HG02884 (cell line): ENCODE results near the gene CNNM4.

Experiments used
- ATAC-seq: cut with Tn5 transposase; IDR thresholded peaks from one replicate; pipeline ENCODE4 v1.9.1; 2021; ENCODE audit warnings: mild to moderate bottlenecking, moderate library complexity; ENCODE audit not compliant: unreplicated experiment

Gene CNNM4

GRCh38 chr2:96757477-96757860 is 3.2 kb upstream of the CNNM4 start:
- no peak for ATAC-seq

DNA sequence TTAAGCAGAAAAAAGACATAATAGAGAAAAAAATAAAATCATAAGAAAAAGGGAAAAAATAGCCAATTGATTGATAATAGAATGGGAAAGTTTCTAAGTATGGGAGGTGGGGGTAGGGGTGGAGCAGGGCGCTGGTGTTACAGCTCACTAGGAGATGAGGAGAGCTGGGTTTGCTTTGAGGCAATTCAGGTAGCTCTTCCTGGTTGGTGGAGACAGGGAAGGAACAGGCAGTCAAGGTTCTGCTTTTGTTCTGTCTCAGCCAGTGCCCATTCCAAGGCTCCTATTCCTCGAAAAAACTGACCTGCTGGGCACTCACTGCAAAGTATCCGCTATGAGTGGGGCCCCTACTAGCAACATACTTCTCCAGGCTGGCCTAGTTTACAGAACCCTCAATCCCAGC is 1.7 kb upstream of the CNNM4 start:
- ATAC-seq, result no peak

DNA sequence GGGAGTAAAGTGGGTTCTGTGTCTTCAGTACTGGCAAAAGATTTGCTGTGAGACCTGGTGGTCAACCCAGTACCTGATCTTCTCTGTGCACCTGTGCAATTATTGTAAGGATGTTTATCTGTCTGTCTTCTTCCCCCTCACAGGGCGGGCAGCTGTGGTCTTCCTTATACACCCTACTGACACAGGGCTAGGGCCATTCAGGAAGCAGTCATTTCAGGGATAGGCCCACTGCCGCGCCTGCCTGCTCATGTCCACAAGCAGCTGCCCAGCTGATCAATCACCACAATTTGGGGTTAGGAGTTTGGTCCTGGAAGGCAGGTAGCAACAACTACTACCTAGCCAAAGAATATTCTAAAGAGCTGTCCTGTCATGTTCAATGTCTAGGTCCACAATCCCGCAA is 1.2 kb upstream of the CNNM4 start:
- ATAC-seq, result no peak

DNA sequence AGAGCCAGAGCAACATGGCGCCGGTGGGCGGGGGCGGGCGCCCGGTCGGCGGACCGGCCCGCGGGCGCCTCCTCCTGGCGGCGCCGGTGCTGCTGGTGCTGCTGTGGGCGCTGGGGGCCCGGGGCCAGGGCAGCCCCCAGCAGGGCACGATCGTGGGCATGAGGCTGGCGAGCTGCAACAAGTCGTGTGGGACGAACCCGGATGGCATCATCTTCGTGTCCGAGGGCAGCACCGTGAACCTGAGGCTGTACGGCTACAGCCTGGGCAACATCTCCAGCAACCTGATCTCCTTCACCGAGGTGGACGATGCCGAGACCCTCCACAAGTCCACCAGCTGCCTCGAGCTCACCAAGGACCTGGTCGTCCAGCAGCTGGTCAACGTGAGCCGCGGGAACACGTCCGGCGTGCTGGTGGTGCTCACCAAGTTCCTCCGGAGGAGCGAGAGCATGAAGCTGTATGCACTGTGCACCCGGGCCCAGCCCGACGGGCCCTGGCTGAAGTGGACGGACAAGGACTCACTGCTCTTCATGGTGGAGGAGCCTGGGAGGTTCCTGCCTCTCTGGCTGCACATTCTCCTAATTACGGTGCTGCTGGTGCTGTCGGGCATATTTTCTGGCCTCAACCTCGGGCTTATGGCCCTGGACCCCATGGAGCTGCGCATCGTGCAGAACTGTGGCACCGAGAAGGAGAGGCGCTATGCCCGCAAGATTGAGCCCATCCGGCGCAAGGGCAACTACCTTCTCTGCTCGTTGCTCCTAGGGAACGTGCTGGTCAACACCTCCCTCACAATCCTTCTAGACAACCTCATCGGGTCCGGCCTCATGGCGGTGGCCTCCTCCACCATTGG is 507 bp downstream of the CNNM4 start:
- ATAC-seq, result peak; percentile 42

GRCh38 chr2:96762529-96763311 is 2.0 kb downstream of the CNNM4 start:
- no peak for ATAC-seq

- no peak for ATAC-seq
Measured at GRCh38 chr2:96763511-96764252, 3.0 kb downstream of the CNNM4 start.

DNA sequence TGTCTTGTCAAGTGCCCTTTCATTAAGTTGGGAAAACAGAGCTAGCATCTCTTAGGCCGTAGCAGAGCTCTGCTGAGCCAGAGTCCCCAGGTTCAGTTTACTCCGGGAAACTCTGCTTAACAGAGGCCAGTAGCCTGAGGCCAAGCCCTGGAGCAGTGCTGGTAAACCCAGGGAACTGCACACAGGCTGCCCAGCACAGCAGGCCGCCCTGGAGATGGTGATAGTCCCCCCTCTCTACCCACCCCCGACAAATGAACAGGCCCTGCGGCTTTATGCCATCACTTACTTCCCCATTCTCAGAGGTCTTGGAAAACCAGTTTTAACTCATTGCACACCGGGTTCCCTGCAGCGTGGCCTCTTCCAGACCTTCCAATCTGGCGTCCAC is 3.5 kb downstream of the CNNM4 start:
- no peak for ATAC-seq

- ATAC-seq, result no peak
Measured at GRCh38 chr2:96767135-96767871, 6.6 kb downstream of the CNNM4 start.

GRCh38 chr2:96768083-96768561 is 7.4 kb downstream of the CNNM4 start:
- ATAC-seq, result no peak

GRCh38 chr2:96769814-96770213 is 9.1 kb downstream of the CNNM4 start:
- no peak for ATAC-seq

GRCh38 chr2:96770442-96771202 is 9.9 kb downstream of the CNNM4 start:
- ATAC-seq, result no peak

- no peak for ATAC-seq
Measured at GRCh38 chr2:96771796-96772618, 11.3 kb downstream of the CNNM4 start.

GRCh38 chr2:96772903-96773671 is 12.4 kb downstream of the CNNM4 start:
- peak; percentile 40 for ATAC-seq

GRCh38 chr2:96773922-96774321 is 13.2 kb downstream of the CNNM4 start:
- no peak for ATAC-seq

DNA sequence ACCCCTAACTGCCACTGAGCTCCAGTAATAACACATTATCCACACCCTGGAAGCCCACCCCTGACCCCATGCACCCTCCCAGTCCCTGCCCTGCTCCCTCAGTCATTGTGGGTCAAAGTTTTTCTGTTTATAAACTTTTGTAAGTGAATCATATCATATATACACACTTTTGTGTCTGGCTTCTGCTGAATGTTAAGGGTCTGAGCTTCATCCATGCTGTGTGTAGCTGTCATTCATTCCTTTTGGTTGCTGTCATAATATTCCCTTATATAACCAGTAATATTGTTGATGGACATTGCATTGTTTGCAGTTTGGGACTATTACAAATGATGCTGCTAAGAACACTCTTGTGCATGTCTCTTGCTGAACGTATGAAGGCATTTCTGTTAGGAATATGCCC is 14.5 kb downstream of the CNNM4 start:
- ATAC-seq, result no peak

GRCh38 chr2:96783388-96783787 is 22.7 kb downstream of the CNNM4 start:
- no peak for ATAC-seq

DNA sequence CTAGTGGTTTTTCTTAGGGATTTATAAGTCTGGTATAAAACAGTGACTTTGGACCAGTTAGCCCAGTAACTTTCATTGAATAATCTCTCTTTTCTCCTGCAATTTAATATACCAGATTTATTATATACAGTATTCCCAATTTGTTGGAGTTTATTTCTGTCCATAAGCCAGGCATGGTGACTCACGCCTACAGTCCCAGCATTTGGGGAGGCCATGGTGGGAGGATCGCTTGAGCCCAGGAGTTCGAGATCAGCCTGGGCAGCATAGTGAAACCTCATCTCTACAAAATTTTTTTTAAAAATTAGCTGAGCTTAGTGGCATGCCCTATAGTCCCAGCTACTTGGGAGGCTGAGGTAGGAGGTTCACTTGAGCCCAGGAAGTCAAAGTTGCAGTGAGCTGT is 26.7 kb downstream of the CNNM4 start:
- no peak for ATAC-seq
